HPDE6-E6E7 (cell line): ENCODE measurements around the gene ZNF337.
"Not testable (repeated sequence)": the region's sequence is repeated elsewhere in the genome, so short reads cannot be mapped to it uniquely, and the experiment has no call there.

Source experiments
- DNase-seq: peaks from one replicate; pipeline ENCODE4 v3.0.0; 2011; ENCODE audit warnings: missing footprints; ENCODE audit errors: extremely low spot score

ZNF337 gene

GRCh38 chr20:25695532-25696370 lies 902 bp downstream of the ZNF337 start:
- DNase-seq, result no peak

- DNase-seq, result no peak
These were observed 4.2 kb downstream of the ZNF337 start for GRCh38 chr20:25692499-25692898.

GRCh38 chr20:25690427-25690826 lies 6.2 kb downstream of the ZNF337 start:
- DNase-seq, result no peak

- DNase-seq, result no peak
These were observed 10.3 kb downstream of the ZNF337 start for GRCh38 chr20:25686081-25687067.

GRCh38 chr20:25685276-25686080 lies 11.2 kb downstream of the ZNF337 start:
- no peak for DNase-seq

GRCh38 chr20:25683826-25684225 lies 12.8 kb downstream of the ZNF337 start:
- not testable (repeated sequence) for DNase-seq

- no peak for DNase-seq
These were observed 13.6 kb downstream of the ZNF337 start for GRCh38 chr20:25683050-25683449.

GRCh38 chr20:25676164-25676809 lies 20.4 kb downstream of the ZNF337 start:
- no peak for DNase-seq

GRCh38 chr20:25675161-25675560 lies 21.5 kb downstream of the ZNF337 start:
- DNase-seq, result no peak

- no peak for DNase-seq
These were observed 23.9 kb downstream of the ZNF337 start for GRCh38 chr20:25672659-25673235.

GRCh38 chr20:25669826-25670422 lies 26.7 kb downstream of the ZNF337 start:
- peak; percentile 62 for DNase-seq

- no peak for DNase-seq
These were observed 28.2 kb downstream of the ZNF337 start for GRCh38 chr20:25668446-25668845.

GRCh38 chr20:25659999-25660398 lies 36.7 kb downstream of the ZNF337 start:
- no peak for DNase-seq

GRCh38 chr20:25654487-25654886 lies 42.2 kb downstream of the ZNF337 start:
- DNase-seq, result peak; percentile 27

- DNase-seq, result not testable (repeated sequence)
These were observed 43.8 kb downstream of the ZNF337 start for GRCh38 chr20:25652866-25653265.

- DNase-seq, result no peak
These were observed 51.8 kb downstream of the ZNF337 start for GRCh38 chr20:25644814-25645213.

GRCh38 chr20:25643716-25644115 lies 52.9 kb downstream of the ZNF337 start:
- DNase-seq, result no peak

GRCh38 chr20:25637247-25637646 lies 59.4 kb downstream of the ZNF337 start:
- no peak for DNase-seq

- DNase-seq, result peak; percentile 34
These were observed 63.5 kb downstream of the ZNF337 start for GRCh38 chr20:25632940-25633790.
